HG03520 (cell line): ENCODE results near the gene BFSP2.
"Not testable (repeated sequence)": the region's sequence is repeated elsewhere in the genome, so short reads cannot be mapped to it uniquely, and the experiment has no call there.

Experiments used
- ATAC-seq: cut with Tn5 transposase; IDR thresholded peaks from one replicate; pipeline ENCODE4 v1.9.1; 2021; ENCODE audit warnings: mild to moderate bottlenecking, moderate library complexity; ENCODE audit not compliant: unreplicated experiment

BFSP2 gene

GRCh38 chr3:133505813-133506212 lies 106.0 kb downstream of the BFSP2 start:
- ATAC-seq: peak; percentile 31

GRCh38 chr3:133506215-133506901 lies 106.5 kb downstream of the BFSP2 start:
- peak; percentile 97 for ATAC-seq

GRCh38 chr3:133509488-133509887 lies 109.6 kb downstream of the BFSP2 start:
- ATAC-seq: no peak

- ATAC-seq: no peak
Measured at GRCh38 chr3:133512416-133513089, 112.7 kb downstream of the BFSP2 start.

- ATAC-seq: no peak
Measured at GRCh38 chr3:133514418-133514817, 114.6 kb downstream of the BFSP2 start.

GRCh38 chr3:133515127-133515526 lies 115.3 kb downstream of the BFSP2 start:
- no peak for ATAC-seq

GRCh38 chr3:133520286-133520685 lies 120.4 kb downstream of the BFSP2 start:
- ATAC-seq: no peak

- not testable (repeated sequence) for ATAC-seq
Measured at GRCh38 chr3:133520938-133521337, 121.1 kb downstream of the BFSP2 start.

GRCh38 chr3:133521946-133522345 lies 122.1 kb downstream of the BFSP2 start:
- ATAC-seq: no peak

- ATAC-seq: not testable (repeated sequence)
Measured at GRCh38 chr3:133523758-133524157, 123.9 kb downstream of the BFSP2 start.
